HG03159 (cell line): ENCODE results near the gene EREG.

ENCODE experiments used
- ATAC-seq: cut with Tn5 transposase; IDR thresholded peaks from one replicate; pipeline ENCODE4 v1.9.1; 2021; ENCODE audit warnings: mild to moderate bottlenecking, moderate library complexity; ENCODE audit not compliant: unreplicated experiment

The EREG gene

GRCh38 chr4:74420863-74421262, 55.9 kb downstream of the EREG start:
- ATAC-seq, result no peak

GRCh38 chr4:74423104-74423503, 58.2 kb downstream of the EREG start:
- no peak for ATAC-seq

- no peak for ATAC-seq
These were observed 59.2 kb downstream of the EREG start for GRCh38 chr4:74424111-74424510.

DNA sequence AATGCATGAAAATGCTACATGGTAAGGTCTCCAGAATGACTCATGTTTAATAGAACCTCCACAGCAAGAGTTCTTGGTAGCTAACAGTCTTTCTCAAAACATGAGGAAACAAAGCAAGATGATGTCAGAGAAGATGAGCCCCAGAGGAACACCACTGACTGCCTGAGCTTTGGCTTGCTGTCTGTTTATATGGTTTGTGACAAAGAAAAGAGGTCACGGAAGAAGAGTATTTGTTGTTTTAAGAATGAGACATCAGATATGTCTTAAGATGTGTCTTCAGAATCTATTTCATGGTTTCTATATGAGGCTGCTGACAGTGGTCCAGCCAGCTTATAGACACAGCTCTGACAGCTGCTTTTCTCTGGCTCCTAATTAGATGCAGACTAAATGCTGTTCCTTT, 61.2 kb downstream of the EREG start:
- no peak for ATAC-seq

DNA sequence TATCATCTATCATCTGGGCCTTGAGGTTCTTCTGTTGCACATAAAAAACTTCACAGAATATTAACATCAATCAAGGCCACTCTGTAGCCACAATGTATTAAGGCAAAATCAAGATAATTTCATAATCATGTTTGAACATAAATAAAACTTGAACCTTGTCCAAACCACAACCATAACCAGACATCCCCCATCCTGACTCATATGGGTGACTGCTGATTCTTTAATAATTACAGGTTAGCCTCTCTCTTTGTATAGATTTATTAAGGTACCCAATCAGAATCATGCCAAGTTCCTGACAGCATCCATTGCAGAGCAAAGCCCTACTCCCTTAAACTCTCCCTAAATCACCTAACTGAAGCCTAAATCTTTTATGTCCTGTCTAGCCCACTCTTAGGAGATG, 63.3 kb downstream of the EREG start:
- no peak for ATAC-seq

DNA sequence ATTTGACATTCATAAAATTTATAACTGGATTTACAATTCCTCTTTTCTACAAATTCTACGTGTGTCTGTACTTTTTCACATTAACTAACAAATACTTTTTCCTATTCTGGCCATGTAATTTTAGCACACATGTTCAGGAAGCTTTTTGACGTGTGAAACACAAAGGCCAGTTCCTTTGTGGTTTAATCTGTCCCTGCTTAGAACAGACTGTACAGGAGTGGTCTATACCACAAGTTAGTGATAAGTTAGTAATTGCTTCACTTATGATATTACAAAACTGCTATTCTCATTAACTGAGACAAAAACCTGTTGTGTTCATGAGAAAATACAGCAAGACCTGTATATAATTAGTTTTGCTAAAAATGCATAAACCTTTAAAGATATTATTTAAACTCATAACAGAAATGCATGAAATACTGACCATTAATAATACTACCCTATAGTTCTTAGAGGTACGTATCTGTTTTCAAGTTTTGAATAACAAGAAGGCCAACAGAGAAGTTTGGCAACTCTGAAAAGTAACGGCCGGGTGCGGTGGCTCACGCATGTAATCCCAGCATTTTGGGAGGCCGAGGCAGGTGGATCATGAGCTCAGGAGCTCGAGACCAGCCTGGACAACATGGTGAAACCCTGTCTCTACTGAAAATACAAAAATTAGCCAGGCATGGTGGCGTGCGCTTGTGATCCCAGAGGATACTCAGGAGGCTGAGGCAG, 66.3 kb downstream of the EREG start:
- peak; percentile 89 for ATAC-seq

DNA sequence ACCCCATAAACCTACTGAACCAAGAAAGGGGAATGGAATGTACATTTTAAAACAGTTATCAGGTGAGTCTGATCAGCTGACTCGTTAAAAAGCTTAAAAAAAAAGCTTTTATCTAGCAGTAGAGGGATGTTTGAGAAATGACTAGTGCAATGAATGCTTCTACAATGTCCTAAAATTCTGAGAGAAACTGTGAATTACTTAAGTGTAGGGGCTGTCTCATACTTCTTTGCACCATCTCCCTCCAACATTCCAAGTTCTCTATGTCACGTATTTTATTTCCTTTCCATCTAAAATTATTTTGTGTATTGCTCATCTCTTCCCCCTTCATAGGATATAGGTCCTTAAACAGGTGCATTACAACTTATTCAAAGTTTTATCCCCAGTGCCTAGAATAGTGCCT, 68.1 kb downstream of the EREG start:
- no peak for ATAC-seq

DNA sequence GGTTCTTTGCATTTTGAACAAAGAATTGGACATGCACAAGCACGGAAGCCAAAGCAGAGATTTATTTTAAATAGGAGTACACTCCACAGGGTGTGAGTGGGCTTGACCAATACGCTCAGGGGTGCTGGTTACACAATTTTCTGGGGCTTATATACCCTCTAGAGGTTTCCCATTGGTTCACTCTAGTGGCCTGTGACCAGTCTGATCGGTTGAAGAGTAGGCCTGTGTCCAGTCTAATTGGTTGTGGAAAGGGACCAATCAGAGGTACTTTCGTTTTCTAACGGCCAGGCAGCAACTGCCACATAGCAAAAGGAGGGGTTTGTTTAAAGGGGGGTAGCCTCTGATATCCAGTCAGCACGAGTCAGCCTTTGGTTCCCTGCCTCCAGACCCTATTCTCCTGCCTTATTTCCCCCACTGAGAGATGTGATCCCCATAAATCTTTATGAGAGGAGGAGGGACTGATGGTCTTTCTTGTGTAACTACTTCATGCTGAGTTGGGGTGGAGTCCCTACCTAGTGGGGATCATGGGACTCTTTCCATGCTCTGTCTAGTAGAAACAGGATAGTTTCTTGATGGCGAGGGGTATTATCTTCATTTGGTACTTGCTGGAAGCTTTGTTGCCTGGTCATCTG, 68.7 kb downstream of the EREG start:
- ATAC-seq, result no peak

GRCh38 chr4:74435296-74435695, 70.4 kb downstream of the EREG start:
- ATAC-seq, result no peak

GRCh38 chr4:74437866-74438265, 72.9 kb downstream of the EREG start:
- no peak for ATAC-seq
